KG1 (cell line): ENCODE data around the gene GPR132.
"Not testable (repeated sequence)": the region's sequence is repeated elsewhere in the genome, so short reads cannot be mapped to it uniquely, and the experiment has no call there.

Experiments used
- DNase-seq: peaks from one replicate; lab custom pipeline; 2025; lab: John Stamatoyannopoulos, UW

GPR132 gene

DNA sequence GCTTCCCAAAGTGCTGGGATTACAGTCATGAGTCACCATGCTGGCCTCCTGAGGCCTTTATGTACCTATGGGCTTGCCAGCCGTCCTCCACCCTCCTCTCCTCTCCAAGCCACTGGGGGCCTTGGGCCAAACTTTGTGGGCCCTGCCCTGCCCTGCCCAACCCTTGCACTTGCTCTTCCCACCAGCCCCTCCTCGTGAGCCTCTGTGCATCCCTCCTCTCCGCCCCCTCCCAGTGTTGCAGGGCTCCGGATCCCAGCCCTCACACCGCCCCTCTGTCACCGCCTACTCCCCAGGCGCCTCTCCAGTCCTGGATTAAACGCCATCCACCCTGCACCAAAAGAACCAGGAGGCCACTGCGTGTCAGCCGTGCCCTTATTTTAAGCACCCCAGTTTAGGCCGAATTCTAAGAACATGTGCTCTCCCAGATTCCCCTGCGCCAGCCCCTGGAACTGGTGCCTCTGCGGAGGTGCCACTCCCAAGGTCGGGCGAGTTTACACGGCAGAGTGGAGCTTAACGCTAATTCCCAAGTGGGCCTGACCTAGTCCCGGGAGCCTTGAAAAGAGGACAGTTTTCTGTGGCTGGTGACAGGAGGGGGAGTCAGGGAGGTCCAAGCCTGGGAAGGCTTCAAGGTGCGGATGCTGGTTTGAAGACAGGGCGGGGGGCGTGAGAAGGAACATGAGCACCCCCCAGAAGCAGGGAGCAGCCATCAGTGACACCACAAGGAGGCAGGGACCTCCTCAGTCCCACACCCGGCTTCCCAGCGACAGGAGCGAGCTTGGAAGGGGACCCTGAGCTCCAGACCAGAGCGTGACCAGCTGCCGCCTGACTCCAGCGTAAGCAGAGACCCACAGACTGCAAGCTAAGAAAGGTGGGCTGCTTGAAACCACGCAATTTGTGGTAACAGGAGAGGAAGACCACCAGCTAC lies 23.1 kb downstream of the GPR132 start:
- DNase-seq, result no peak

DNA sequence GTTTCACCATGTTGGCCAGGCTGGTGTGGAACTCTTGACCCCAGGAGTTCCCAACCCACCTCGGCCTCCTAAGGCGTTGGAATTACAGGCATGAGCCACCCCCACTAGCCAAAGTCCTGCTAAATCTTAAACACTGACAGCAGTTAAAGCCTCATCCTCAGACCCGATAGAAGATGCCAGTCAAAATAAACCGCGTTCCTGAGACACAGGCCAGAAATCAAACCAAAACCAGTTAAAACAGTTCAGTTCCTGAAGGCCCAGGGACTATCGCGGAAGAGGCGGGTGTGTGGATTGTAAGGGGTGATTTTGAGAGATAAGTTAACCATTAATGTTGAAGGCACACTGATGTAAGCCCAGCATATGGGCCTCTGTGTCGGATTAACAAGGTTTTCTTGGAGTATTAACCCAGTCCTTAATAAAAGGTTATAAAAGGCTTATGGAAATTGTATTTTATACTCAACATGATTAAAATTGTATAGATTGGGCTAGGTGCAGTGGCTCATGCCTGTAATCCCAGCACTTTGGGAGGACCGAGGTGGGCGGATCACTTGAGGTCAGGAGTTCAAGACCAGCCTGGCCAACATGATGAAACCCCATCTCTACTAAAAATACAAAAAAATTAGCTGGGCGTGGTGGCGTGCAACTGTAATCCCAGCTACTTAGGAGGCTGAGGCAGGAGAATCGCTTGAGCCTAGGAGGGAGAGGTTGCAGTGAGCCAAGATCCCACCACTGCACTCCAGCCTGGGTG lies 25.6 kb downstream of the GPR132 start:
- DNase-seq, result no peak

DNA sequence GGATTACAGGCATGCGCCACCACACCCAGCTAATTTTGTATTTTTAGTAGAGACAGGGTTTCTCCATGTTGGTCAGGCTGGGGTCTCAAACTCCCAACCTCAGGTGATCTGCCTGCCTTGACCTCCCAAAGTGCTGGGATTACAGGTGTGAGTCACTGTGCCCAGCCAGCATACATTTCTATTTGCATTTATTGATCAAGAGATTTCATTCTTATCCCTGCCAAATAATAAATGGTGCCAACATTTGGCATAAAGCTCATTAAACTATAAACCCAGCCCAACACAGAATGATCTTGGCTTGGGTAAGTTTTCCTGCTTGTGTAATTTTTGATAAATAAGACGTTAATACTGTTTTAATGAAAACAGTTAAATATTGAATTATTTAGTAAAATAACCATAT lies 29.6 kb downstream of the GPR132 start:
- not testable (repeated sequence) for DNase-seq

DNA sequence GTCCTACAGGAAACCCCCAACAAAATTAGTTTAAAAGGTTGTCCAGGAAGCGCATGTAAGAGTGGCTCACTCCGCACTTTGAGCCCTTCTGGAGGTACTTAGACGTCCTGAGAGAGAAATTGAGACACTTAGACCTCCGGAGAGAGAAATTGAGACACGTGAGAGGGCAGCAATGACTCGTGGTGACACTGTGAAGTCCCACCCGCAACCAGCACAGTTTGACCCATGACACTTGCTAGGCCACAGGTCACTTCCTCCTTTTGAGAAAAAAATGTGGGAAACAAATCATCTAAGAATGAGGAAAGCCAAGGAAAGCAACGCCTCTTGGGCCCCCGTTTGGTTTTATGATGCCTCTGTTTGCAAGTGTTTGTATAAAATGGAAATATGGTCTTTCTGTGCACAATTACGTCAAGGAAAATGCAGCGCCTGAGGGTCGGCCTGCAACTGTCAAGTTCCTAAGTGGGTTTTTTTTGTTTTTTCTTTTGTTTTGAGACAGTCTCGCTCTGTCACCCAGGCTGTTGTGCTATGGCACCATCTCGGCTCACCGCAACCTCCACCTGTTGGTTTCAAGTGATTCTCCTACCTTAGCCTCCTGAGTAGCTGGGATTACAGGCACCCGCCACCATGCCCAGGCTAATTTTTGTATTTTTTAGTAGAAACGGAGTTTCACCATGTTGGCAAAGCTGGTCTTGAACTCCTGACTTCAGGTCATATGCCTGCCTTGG lies 30.8 kb downstream of the GPR132 start:
- DNase-seq, result no peak

DNA sequence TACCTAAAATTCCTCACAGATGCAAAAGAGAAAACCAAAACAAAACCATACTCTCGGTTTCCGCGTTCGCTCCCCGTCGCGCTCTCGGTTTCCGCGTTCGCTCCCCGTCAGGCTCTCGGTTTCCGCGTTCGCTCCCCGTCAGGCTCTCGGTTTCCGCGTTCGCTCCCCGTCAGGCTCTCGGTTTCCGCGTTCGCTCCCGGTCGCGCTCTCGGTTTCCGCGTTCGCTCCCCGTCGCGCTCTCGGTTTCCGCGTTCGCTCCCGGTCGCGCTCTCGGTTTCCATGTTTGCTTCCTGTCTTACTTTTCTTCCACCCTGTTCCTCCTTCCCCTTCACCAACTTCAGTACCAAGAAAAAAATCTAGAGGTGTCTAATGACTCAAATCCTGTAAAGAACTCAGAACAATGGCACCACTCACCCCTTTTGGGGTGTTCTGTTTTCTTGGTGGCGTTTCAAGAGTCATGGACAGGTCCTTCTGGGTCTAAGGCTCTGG lies 31.8 kb downstream of the GPR132 start:
- DNase-seq, result not testable (repeated sequence)

DNA sequence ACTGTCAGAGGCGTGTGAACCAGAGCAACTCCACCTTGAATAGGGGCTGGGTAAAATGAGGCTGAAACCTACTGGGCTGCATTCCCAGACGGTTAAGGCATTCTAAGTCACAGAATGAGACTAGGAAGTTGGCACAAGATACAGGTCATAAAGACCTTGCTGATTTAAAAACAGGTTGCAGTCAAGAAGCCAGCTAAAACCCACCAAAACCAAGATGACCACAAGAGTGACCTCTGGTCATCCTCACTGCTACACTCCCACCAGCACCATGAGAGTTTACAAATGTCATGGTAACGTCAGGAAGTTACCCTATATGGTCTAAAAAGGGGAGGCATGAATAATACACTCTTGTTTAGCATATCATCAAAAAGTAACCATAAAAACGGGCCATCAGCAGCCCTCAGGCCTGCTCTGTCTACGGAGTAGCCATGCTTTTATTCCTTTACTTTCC lies 32.8 kb downstream of the GPR132 start:
- DNase-seq, result not testable (repeated sequence)

DNA sequence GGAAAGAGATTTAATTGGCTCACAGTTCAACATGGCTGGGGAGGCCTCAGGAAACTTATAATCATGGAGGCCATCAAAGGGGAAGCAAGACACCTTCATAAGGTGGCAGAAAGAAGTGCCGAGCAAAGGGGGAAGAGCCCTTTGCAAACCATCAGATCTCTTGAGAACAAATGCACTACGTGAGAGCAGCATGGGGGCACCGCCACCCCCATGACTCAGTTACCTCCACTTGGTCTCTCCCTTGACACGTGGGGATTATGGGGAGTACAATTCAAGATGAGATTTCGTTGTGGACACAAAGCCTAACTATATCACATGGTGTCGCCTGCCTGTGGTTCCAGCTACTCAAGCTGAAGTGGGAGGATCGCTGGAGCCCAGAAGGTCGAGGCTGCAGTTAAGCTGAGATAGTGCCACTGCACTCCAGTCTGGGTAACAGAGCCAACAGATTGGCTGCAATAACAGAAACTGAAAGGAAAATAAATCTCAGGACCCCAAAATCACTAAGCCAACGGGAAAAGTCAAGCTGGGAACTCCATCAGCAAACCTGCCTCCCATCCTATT lies 34.3 kb downstream of the GPR132 start:
- no peak for DNase-seq

DNA sequence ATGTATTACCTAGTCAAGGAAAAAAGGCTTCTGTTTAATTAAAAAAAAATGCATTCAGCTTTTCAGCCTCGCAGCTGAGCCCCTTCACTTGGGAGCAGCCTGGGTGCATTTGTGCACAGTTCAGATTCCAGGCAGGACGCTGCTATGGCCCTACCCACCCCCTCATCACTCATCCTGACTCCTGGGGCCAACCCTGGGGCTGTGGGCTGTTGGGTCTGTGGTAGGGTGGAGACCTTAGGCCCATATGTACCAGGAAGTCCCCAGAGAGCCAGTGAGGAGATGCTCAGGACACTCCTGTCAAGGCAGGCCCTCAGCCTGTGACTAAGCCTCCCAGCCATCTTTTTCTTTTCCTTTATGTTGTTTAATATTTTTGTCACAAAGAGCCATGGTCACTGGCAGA lies 35.0 kb downstream of the GPR132 start:
- DNase-seq, result no peak

DNA sequence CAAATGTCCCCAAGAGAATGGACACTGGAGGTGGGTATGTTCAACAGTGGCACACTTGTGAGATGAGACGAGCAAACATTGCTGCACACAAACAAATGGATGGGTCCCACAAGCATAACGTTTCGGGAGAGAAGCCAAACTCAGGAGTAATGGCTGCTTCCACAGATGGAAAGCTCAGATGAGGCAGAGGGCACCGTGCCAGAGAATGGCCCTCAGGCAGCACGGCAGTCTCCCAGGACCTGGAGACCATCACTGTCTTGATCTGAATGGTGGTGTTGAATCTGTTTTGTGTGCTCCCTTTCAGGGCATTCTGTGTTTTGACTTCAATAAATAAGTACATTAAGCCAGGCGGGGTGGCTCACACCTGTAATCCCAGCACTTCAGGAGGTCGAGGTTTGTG lies 35.8 kb downstream of the GPR132 start:
- no peak for DNase-seq

DNA sequence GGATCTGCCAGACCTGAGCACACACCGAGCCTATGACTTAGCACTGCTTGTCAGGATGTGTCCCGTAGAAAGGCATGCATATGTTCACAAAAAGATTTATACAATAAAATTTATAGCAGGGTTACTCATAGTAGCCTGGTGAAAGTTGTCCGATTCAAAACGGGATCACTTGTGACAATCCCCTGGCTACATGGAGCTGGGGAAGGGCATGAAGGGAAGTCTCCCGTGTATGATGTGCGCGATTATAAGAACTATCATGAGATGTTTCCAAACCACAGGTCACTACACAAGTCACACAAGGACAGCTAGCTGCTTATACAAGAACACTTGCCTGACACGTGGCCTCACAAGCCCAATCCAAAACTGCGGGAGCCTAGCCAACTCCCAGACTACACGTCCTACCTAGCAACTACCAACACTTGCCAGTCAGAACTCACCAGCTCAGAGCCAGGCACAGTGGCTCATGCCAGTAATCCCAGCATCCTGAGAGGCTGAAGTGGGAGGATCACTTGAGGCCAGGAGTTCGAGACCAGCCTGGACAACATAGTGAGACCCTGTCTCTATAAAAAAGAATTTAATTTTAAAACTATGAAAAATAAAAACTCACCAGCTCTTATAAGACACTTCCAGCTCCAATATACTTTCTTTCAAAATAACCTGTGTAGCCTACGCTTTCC lies 36.8 kb downstream of the GPR132 start:
- no peak for DNase-seq

DNA sequence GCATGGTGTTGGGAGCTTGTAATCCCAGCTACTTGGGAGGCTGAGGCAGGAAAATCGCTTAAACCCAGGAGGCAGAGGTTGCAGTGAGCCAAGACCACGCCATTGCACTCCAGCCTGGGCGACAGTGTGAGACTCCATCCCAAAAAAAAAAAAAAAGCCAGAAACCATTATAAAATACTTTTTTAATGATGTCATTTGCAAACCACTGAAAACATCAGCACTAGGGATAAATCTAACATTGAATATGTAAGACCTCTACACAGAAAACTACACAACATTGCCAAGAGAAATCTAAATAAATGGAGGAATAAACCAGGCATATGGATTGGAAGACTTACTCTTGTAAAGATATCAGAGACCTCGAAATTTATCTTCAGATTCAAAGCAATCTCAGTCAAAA lies 37.5 kb downstream of the GPR132 start:
- not testable (repeated sequence) for DNase-seq

DNA sequence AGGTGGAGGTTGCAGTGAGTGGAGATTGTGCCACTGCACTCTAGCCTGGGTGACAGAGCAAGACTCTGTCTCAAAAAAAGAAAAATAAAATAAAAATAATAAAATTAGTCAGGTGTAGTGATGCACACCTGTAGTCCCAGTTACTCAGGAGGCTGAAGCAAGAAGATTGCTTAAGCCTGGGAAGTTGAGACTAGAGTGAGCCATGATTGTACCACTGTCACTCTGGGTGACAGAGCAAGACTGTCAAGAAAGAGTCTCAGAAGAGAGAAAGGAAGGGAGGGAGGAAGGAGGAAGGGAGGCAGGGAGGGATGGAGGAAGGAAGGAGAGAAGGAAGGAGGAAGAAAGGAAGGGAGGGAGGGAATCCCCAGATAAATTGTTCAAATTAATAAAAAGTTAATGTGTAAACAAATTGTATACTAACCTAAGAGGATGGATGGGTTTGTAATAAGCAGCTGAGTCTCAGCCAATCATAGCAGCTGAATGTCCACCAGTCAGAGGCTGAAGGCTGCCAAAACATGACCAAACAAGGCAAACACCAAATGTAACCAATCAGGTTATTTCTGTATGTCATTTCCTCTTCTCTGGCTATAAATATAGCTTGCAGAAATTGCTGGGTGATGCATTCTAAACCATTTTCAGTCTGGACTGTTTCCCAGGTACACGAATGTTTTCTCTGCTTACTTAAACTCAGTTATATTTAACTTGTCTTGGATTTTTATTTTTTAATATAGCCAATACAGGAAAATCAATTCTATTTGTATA lies 38.2 kb downstream of the GPR132 start:
- no peak for DNase-seq

DNA sequence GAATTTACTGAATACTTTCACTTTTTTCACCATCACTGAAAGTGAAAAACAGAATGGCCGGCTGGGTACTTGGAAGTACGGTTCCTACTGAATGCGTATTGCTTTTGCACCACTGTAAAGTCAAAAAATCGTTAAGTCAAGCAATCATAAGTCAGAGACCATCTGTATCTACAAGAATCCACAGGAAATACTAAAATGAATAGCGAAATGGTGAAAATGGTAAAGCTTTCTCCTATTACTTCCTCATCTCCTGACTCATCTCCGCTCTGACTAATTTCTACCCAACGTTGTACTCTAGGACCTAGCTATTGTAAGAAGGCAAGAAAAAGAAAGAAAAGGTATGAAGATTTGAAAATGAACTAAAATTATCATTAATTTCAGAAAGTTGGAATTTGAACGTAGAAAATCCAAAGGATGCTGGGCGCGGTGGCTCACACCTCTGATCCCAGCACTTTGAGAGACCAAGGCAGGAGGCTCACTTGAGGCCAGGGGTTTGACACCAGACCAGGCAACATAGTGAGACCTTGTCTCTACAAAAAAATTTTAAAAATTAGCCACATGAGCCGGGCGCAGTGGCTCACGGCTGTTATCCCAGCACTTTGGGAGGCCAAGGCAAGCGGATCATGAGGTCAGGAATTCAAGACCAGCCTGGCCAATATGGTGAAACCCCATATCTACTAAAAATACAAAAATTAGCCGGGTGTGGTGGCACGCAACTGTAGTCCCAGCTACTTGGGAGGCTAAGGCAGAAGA lies 39.0 kb downstream of the GPR132 start:
- peak; percentile 44 for DNase-seq

DNA sequence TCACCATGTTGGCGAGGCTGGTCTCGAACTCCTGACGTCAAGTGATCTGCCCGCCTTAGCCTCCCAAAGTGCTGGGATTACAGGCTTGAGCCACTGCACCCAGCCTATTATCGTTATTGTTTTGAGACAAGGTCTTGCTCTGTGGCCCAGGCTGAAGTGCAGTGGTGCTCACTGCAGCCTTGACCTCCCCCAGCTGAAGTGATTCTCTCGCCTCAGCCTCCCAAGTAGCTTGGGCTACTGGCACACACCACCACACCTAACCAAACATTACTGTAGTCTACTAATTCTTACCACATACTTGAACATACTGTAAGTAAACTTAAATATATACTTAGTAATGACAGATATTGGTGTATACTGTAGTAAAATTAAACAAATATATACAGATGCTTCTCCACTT lies 39.8 kb downstream of the GPR132 start:
- DNase-seq, result no peak

DNA sequence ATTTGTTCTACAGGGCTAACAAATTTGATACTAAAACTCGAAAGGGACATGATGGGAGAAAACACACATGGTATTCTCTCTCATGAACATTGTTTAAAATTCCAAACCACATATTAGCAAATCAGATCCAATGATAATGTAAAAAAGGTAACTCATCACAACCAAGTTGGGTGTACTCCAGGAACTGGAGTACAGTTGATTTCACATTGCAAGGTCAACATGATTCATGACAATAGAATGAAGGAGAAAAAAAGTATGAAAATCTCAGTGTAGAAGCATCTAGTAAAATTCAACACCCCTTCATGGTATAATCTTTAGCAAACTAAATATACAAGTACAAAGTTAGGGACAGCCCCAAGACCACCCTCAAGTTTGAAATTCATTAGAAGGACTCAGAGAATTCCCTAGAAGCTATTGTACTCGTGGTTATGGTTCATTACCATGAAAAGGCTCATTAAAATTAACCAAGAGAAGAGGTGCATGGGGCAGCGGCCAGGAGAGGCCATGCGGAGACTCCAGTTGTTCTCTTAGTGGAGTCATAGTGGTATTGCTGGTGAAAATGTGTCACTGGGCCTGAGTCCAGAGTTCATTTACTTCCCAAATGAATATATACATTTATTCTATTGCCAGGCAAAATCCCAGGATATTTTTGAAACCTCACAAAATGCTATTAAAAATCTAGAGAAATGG lies 41.3 kb downstream of the GPR132 start:
- no peak for DNase-seq

DNA sequence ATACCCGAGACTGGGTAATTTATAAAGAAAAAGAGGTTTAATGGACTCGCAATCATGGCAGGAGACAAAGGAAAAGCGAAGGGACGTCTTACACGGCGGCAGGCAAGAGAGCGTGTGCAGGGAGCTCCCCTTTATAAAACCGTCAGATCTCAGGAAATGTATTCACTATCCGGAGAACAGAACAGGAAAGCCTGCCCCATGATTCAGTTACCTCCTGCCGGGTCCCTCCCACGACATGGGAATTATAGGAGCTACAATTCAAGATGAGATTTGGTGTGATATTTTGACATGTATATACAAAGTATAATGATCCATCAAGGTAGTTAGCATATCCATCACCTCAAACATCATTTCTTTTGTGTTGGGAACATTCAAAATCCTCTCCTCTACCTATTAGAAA lies 42.1 kb downstream of the GPR132 start:
- no peak for DNase-seq

DNA sequence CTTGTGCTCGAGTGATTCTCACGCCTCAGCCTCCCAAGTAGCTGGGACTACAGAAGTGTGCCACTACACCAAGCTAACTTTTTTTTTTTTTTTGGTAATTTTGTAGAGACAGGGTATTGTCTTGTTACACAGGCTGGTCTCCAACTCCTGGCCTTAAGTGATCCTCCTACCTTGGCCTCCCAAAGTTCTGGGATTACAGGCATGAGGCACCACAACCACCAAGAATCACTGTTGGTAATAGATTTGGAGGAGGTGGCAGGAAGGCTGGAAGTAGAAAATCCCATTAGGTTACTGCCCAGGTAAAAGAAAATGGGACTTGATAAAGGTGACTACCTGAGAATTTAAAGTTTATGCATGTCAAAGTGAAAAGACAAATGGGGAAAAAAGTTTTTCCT lies 43.0 kb downstream of the GPR132 start:
- DNase-seq, result no peak

DNA sequence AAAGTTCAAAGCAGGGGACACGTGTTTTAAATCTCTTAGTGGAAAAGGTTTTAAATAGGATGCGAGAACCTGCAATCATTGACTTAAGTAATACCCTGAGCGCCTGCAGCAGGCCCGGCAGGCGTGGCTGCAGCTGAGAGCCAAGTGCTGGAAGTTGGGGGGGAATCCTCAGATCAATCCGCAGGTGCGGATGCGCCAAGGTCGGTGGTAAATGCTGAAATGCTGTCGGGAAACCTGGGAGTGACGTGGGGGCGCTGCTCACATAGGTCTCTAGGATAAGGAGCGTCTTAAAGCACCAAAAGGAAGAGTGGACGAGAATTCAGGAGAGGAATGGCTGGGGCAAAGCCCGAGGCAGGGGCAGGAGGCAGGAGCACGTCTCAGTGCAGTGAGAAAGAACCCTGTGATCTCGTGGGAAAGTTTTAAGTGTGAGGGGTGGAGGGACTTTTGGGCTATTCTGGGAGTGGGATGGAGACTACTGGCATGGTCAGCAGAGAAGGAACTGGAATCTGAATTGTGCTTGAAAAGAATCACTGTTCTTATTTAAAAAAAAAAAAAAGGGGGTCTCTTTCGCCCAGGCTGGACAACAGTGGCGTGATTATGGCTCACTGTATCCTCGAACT lies 43.5 kb downstream of the GPR132 start:
- peak; percentile 61 for DNase-seq
